ENCODE results near the gene OPCML. TPM values are rescaled to one million over a fixed set of nuclear protein-coding genes. Genes with fewer than 3 reads are reported as not detected.

Gene OPCML
- polyA plus RNA-seq, 1 donor (not counting 4 experiments of a cell fraction or from before 2014, with no cell fraction given), result 0.04 TPM

DNA sequence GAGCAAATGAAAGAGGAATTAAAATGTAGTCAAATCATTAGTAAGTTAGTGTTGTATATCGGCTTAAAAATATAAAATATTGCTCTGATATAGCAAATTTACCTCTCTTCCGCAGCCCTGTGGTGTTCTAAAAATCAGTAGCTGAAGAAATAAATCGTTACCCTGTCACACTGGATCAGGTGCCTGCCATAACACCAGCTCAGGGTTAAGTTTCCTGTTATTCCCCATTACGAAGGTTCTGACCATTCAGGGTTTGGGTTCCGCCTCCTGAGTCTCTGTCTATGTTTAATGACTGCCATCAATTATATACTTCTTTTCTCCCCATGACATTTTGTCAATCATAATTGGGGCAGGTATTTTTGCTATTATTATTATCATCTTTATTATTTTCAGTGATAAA lies 658.5 kb downstream of the OPCML start:
- no peak overlapping the region for H3K9ac ChIP-seq (ENCODE audit: control insufficient read depth, extremely low read depth, insufficient read depth, low read length)
- H2AFZ ChIP-seq (ENCODE audit: control insufficient read depth, low read length), result no peak overlapping the region
- no peak for FAIRE-seq
- no peak overlapping the region for H3K27ac ChIP-seq (ENCODE audit: control insufficient read depth, insufficient read depth, low read length)
- no peaks in the 10 kb centered on the region for H4K20me1 ChIP-seq (ENCODE audit: control insufficient read depth, extremely low read depth, insufficient read depth, low read length)
- no peaks in the 10 kb centered on the region for H3K27me3 ChIP-seq (ENCODE audit: control insufficient read depth, extremely low read depth, insufficient read depth, low read length)
- TF ChIP-seq EZH2 (IDR thresholded peaks at IDR 0.05; ENCODE audit: low read length) (no peak), CTCF (optimal IDR thresholded peaks at IDR 0.05 in 1 of 3, IDR thresholded peaks at IDR 0.05 in 1 of 3, conservative IDR thresholded peaks at IDR 0.05 in 1 of 3; ENCODE audit: extremely low read depth in 1 of 3, insufficient read depth in 2 of 3, low read length in 3 of 3) (no peak)
- no peak overlapping the region for H3K4me3 ChIP-seq (ENCODE audit: control insufficient read depth in 2 of 3, extremely low read depth in 1 of 3, insufficient read depth in 2 of 3, low read depth in 1 of 3, low read length in 3 of 3)
- H3K9me1 ChIP-seq (ENCODE audit: control insufficient read depth, extremely low read depth, insufficient read depth, low read length), result no peaks in the 10 kb centered on the region
- H3K79me2 ChIP-seq (ENCODE audit: control insufficient read depth, insufficient read depth, low read length), result no peaks in the 10 kb centered on the region
- H3K36me3 ChIP-seq (ENCODE audit: control insufficient read depth in 2 of 2, extremely low read depth in 1 of 2, insufficient read depth in 2 of 2, low read length in 2 of 2), result no peaks in the 10 kb centered on the region
- DNase-seq (ENCODE audit: low read depth, low spot score), result no peak
- H3K4me2 ChIP-seq (ENCODE audit: control insufficient read depth, extremely low read depth, insufficient read depth, low read depth, low read length), result no peak overlapping the region
- dilution Hi-C loops (cut with MboI; ENCODE audit: extremely low pct_ligation_motif_present, low sequenced_read_pairs), result no loop called here
- H3K9me3 ChIP-seq (ENCODE audit: control insufficient read depth, low read depth, low read length), result no peaks in the 10 kb centered on the region
- no peaks in the 10 kb centered on the region for H3K4me1 ChIP-seq (ENCODE audit: control insufficient read depth, extremely low read depth, insufficient read depth, low read length)

- no peaks in the 10 kb centered on the region for H3K9me3 ChIP-seq (ENCODE audit: control insufficient read depth, low read depth, low read length)
Measured at GRCh38 chr11:132872211-132872610, 660.1 kb downstream of the OPCML start.

More at GRCh38 chr11:132872211-132872610, 660.1 kb downstream of the OPCML start:
- H3K79me2 ChIP-seq (ENCODE audit: control insufficient read depth, insufficient read depth, low read length), result no peaks in the 10 kb centered on the region
- no peaks in the 10 kb centered on the region for H3K9me1 ChIP-seq (ENCODE audit: control insufficient read depth, extremely low read depth, insufficient read depth, low read length)
- no peak overlapping the region for H3K4me3 ChIP-seq (ENCODE audit: control insufficient read depth in 2 of 3, extremely low read depth in 1 of 3, insufficient read depth in 2 of 3, low read depth in 1 of 3, low read length in 3 of 3)
- no peaks in the 10 kb centered on the region for H3K36me3 ChIP-seq (ENCODE audit: control insufficient read depth in 2 of 2, extremely low read depth in 1 of 2, insufficient read depth in 2 of 2, low read length in 2 of 2)
- no peaks in the 10 kb centered on the region for H3K27me3 ChIP-seq (ENCODE audit: control insufficient read depth, extremely low read depth, insufficient read depth, low read length)
- TF ChIP-seq CTCF (optimal IDR thresholded peaks at IDR 0.05 in 1 of 3, IDR thresholded peaks at IDR 0.05 in 1 of 3, conservative IDR thresholded peaks at IDR 0.05 in 1 of 3; ENCODE audit: extremely low read depth in 1 of 3, insufficient read depth in 2 of 3, low read length in 3 of 3), result no peak
- TF ChIP-seq EZH2 (IDR thresholded peaks at IDR 0.05; ENCODE audit: low read length), result no peak
- no peak overlapping the region for H3K4me2 ChIP-seq (ENCODE audit: control insufficient read depth, extremely low read depth, insufficient read depth, low read depth, low read length)
- no peaks in the 10 kb centered on the region for H3K4me1 ChIP-seq (ENCODE audit: control insufficient read depth, extremely low read depth, insufficient read depth, low read length)
- H2AFZ ChIP-seq (ENCODE audit: control insufficient read depth, low read length), result no peak overlapping the region
- H3K27ac ChIP-seq (ENCODE audit: control insufficient read depth, insufficient read depth, low read length), result no peak overlapping the region
- FAIRE-seq, result no peak
- H4K20me1 ChIP-seq (ENCODE audit: control insufficient read depth, extremely low read depth, insufficient read depth, low read length), result no peaks in the 10 kb centered on the region
- dilution Hi-C loops (cut with MboI; ENCODE audit: extremely low pct_ligation_motif_present, low sequenced_read_pairs), result no loop called here
- no peak overlapping the region for H3K9ac ChIP-seq (ENCODE audit: control insufficient read depth, extremely low read depth, insufficient read depth, low read length)
- no peak for DNase-seq (ENCODE audit: low read depth, low spot score)

Data from keratinocyte (primary cell).